Epithelial cell of prostate (primary cell): ENCODE measurements around the gene SPATA21.

Experiments used
- DNase-seq: peaks from one replicate; pipeline ENCODE4 v3.0.0-alpha.2; 2011; ENCODE audit warnings: low read depth, low spot score
- H3K27ac ChIP-seq: fragments of 450-650 bp; 2 replicates; pipeline ENCODE4 v1.5.1; 2017; ENCODE audit warnings: mild to moderate bottlenecking

SPATA21 gene

DNA sequence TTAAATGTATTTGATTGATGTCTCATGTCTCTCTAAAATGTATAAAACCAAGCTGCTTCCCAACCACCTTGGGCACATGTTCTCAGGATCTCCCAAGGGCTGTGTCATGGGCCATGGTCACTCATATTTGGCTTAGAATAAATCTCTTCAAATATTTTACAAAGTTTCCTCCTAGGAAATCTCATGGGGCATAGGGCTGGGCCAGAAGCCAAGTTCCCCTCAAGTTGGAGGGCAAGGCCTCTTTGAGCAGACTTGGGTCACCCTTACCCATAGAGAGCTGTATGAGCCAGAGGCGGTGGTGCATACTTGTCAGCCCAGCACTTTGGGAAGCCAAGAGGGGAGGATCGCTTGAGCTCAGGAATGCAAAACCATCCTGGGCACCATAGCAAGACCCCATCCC lies 82.6 kb downstream of the SPATA21 start:
- DNase-seq = no peak
- H3K27ac ChIP-seq = no peak overlapping the region

DNA sequence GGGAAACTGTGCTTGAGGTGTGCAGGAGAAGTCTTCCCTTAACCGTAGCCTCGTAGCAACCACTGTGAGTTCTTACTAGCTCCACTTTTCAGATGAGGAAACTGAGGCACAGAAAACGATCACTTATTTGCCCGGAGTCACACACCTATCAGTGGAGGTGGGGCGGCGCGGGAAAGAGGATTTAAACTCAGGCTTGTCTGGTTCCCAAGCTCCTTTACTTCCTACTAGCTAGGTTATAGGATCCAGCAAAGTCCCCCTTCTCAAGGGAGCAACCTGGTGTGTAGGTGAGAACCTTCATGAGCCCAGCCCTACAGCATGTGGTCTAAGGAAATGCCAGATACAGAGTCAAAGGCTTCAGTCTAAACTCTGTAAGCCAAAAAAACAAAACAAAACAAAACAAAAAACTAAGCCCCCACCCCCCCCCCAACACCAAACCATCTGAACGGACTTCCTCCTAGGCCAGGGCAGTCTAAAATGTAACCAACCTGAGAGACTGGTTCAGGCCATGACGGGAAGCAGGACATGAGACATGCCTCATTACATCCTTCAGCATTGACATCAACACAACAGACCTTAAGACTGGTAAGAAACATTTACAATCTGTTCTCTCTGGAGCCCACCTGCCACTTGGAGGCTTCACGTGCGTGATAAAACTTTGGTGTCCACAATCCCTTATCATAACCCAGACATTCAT lies 84.2 kb downstream of the SPATA21 start:
- DNase-seq = no peak
- H3K27ac ChIP-seq = peak overlapping the region; percentile 86

DNA sequence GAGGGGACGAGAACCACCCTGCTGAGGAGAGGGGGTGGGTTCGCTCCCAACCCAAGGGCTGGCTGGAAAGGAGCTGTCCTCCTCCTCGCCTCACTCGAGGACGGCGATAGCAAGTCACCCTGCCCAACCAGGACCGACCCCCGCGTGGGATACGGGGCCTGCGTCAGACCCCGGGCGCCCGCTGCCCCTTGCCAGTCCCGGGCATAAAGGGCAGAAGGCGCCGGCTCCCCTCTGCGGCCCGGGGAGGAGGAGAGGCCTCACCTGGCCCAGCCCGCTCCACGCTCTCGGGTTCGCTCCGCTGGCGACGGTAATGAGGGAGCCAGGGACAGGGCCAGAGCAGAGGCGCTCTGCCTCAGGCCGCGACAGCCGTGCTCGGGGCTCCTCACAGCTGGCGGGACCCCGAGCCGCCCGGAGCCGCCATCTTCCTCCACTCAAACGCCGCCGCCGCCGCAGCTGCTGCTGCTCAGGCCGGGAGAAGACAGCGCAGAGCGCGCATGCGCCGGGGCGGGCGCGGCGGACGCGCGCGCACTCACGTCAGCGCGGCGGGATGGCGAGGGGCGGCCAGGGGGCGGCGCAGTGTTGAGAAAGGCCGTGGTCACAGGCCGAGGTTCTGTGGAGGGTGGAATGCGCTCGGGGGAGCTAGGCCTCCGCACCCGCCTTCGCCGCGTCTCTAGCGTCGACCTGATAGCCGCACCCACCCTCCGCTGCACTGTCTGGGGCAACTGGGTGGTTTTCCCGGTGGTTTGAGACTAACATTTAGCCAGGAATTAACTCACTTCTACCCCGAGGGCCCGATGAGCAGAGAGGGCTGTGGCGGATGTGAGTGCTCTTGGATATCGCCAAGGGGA lies 85.0 kb downstream of the SPATA21 start, which contains the start of gene FBXO42:
Gene FBXO42, minus strand, starts transcription at position 487 of the 848 bp plus-strand sequence. CDS start 37,062 bp downstream, outside the sequence.
- peak; percentile 37 for DNase-seq
- H3K27ac ChIP-seq = peak within 1 kb of the TSS; percentile 86

DNA sequence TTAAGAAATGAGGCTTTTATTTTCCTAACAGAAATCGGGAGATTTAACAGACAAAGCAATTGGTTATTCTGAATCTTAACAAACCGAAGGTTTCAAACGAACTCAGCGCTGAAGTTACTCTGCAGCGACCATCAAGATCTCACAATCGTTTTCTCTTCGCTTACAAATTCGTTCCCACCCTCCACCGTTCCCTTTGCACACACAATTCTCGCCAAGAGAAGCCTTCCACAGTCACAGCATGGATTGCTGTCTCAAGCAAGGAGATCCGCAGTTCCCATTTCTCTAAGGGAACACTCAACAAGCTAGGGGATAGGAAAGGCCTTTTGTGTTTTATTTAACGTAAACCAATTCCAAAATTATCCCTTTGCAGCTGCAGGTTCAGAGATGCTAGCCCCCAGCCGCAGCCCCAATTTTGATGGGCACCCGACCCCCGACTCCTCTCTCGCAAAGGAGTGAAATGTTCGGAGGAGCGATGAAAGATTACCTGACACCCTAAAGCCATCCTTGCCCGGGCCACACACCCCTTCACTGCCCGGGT lies 85.7 kb downstream of the SPATA21 start:
- DNase-seq = no peak
- peak overlapping the region; percentile 86 for H3K27ac ChIP-seq

DNA sequence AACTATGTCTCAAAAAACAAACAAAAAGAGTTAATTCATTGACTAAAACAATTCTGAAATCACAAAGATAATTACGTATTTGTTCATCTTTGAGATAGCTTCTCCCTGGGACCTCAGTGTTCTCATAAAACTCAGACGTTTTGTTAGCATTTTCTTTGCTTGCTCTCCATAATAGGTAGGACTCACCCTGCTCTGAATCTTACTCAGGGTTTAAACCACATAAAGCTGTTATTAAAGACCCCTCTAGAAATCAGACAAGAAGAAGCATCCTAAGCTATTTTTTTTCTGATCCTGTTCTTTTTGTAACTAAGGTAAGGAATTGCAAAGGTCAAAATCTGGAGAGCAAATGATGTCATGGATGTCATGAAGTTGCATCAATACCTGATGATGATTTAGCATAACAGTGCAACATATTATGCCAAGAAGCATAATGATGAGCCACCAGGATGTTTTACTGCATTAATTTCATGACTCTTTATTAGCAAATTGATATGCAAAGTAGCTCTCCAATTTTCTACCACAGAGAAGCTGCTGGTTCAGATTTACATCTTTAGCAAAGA lies 87.3 kb downstream of the SPATA21 start:
- H3K27ac ChIP-seq = peak overlapping the region; percentile 86
- no peak for DNase-seq
